ENCODE data around the gene GSC2. TPM values are rescaled to one million over a fixed set of nuclear protein-coding genes. Genes with fewer than 3 reads are reported as not detected.

GSC2 gene
- total and polyA plus RNA-seq, 2 of the 8 experiments (the other 6 are each of a cell fraction or from before 2014, with no cell fraction given), result 0.17 to 0.48 TPM

DNA sequence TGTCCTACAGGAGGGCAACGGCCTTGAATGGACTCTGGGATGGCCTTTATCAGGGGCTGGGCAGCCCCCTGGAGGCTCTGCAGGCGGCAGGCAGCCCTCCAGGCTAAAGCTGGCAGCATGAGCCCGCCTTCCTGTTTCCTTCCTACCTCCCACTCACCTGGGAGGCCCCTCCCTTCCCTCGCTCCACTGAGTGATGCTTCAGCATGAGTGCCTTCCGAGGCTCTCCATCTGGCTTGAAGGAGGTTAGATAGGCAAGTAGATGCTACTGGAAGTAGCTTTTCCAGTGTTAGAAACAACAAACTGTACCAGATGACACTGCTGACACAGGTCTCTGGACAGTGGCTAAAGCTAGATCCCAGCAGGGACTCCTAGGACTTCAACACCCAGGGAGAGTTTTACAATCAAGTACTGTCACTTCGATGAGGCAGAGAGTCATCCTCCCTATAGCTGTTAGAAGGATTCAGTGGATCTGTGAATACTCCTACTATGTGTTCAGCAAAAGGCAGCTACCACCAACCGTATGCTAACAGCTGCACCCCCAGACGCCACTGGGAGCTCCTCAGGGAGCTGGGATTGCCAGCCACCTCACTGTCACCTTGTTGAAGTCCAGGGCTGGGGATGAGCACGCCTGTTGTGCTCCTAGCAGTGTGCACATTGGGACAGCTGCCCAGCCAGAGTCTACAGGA is 32.5 kb upstream of the GSC2 start:
- peaks cover 0 to 6% (median 2%) of the 10 kb centered on the region in 4 experiments; a peak in 3 of 7 replicates for H3K4me1 ChIP-seq (replicated peaks in 1 of 4; ENCODE audit: control insufficient read depth in 3 of 4, insufficient read depth in 4 of 4, low read length in 3 of 4)
- no peak overlapping the region for H2BK15ac ChIP-seq (ENCODE audit: low read length)
- H3K14ac ChIP-seq (ENCODE audit: insufficient read length), result no peak overlapping the region
- H3K4me2 ChIP-seq (ENCODE audit: insufficient read depth in 1 of 2, low read depth in 2 of 2, low read length in 2 of 2), result no peak overlapping the region
- H2BK12ac ChIP-seq (ENCODE audit: low read depth, low read length), result no peak overlapping the region
- FAIRE-seq, result no peak
- H2AK5ac ChIP-seq (ENCODE audit: low read depth, low read length), result no peak overlapping the region
- no peak overlapping the region for H2AFZ ChIP-seq (ENCODE audit: low read length)
- no peak overlapping the region for H3K27ac ChIP-seq (ENCODE audit: low read depth, low read length)
- no peak overlapping the region for H3K9ac ChIP-seq (replicated peaks in 1 of 4; ENCODE audit: extremely low read depth in 1 of 4, low read depth in 3 of 4, low read length in 3 of 4)
- no peak overlapping the region for H2BK20ac ChIP-seq (ENCODE audit: low read length)
- peaks cover 5% of the 10 kb centered on the region; the same call in 1 of the 2 replicates for H3K23me2 ChIP-seq (ENCODE audit: low read depth, low read length)
- H3K36me3 ChIP-seq (ENCODE audit: control insufficient read depth in 2 of 4, insufficient read depth in 4 of 4, low read length in 3 of 4), result no peaks in the 10 kb centered on the region; a peak in 1 of 8 replicates
- H4K5ac ChIP-seq (ENCODE audit: insufficient read length, low read depth, low read length), result no peak overlapping the region
- CTCF ChIA-PET (ENCODE audit: partially characterized antibody), result interaction anchor here (0.6 to 1.5 kb wide), 3 partner anchors 8 to 159 kb away, joined by 3 to 6 read pairs (median 4); no protein-coding TSS in a partner anchor
- H4K20me1 ChIP-seq (replicated peaks in 1 of 2; ENCODE audit: control insufficient read depth in 1 of 2, insufficient read depth in 2 of 2, low read length in 2 of 2), result peaks cover 0 to 7% of the 10 kb centered on the region in 2 experiments
- WGBS, 2 experiments (ENCODE audit: extremely low coverage in 1 of 2, insufficient coverage in 1 of 2, insufficient read length in 1 of 2, insufficient replicate concordance in 2 of 2, low coverage in 1 of 2, low lambda C conversion rate in 2 of 2, missing lambda C conversion rate in 1 of 2), result 75% methylated on average over 9 of the region's 9 CpGs; no CpG with 5 or more reads in 1 of the 2 experiments
- no peak overlapping the region for H4K91ac ChIP-seq (replicated peaks; ENCODE audit: insufficient read length, low read length)
- H3K23ac ChIP-seq (ENCODE audit: insufficient read length), result no peak overlapping the region
- H3K79me2 ChIP-seq (ENCODE audit: control insufficient read depth in 1 of 2, insufficient read depth in 2 of 2, low read length in 2 of 2), result peaks cover 0 to 2% of the 10 kb centered on the region in 2 experiments; a peak in 1 of 4 replicates
- no peaks in the 10 kb centered on the region for H3K79me1 ChIP-seq (ENCODE audit: low read depth, low read length)
- H3K18ac ChIP-seq (ENCODE audit: extremely low read depth, low read length), result no peak overlapping the region
- H3K27me3 ChIP-seq (replicated peaks in 1 of 4; ENCODE audit: control insufficient read depth in 3 of 4, extremely low read depth in 1 of 4, insufficient read depth in 3 of 4, low read length in 3 of 4), result no peaks in the 10 kb centered on the region
- no peak overlapping the region for H3K56ac ChIP-seq (replicated peaks; ENCODE audit: insufficient read length, low read depth, low read length)
- no peak overlapping the region for H3K4me3 ChIP-seq (ENCODE audit: extremely low read depth in 1 of 4, insufficient read depth in 2 of 4, low read depth in 3 of 4, low read length in 4 of 4)
- H4K8ac ChIP-seq (ENCODE audit: extremely low read depth, insufficient read depth, low read length), result no peak overlapping the region
- POLR2A ChIA-PET (ENCODE audit: partially characterized antibody), result interaction anchor here (0.6 to 3.5 kb wide), 5 partner anchors 9 to 246 kb away, joined by 3 to 15 read pairs (median 4); no protein-coding TSS in a partner anchor
- H3K9me3 ChIP-seq (ENCODE audit: insufficient read depth in 2 of 2, low read depth in 1 of 2, low read length in 1 of 2), result no peaks in the 10 kb centered on the region
- H3K4ac ChIP-seq (replicated peaks; ENCODE audit: insufficient read length, low read depth, low read length), result no peak overlapping the region
- no peak for DNase-seq (ENCODE audit: low read depth in 1 of 2, low spot score in 2 of 2)
- H2BK120ac ChIP-seq (replicated peaks; ENCODE audit: low read depth, low read length), result no peak overlapping the region
- H2BK5ac ChIP-seq (ENCODE audit: low read depth, low read length), result no peak overlapping the region
- TF ChIP-seq CHD1 (IDR thresholded peaks at IDR 0.05; ENCODE audit: low read depth, low read length), result no peak
- no peak for TF ChIP-seq CTBP2 (IDR thresholded peaks at IDR 0.05; ENCODE audit: borderline replicate concordance, insufficient read depth, insufficient read length, low read length)
- no peak for TF ChIP-seq CHD2 (IDR thresholded peaks at IDR 0.05; ENCODE audit: low read length)
- no peak for TF ChIP-seq BRCA1 (IDR thresholded peaks at IDR 0.05; ENCODE audit: low read depth, low read length)
- no peak for TF ChIP-seq TCF12 (IDR thresholded peaks at IDR 0.05; ENCODE audit: low read depth, low read length)
- no peak for TF ChIP-seq KDM1A (IDR thresholded peaks at IDR 0.05; ENCODE audit: borderline replicate concordance, low read length)
- no peak for TF ChIP-seq SIX5 (IDR thresholded peaks at IDR 0.05; ENCODE audit: low read depth, low read length)
- TF ChIP-seq SIN3A (conservative IDR thresholded peaks at IDR 0.05 in 1 of 2, IDR thresholded peaks at IDR 0.05 in 1 of 2; ENCODE audit: low read depth in 1 of 2, low read length in 2 of 2), result no peak
- TF ChIP-seq SIRT6 (IDR thresholded peaks at IDR 0.05; ENCODE audit: low read length), result no peak
- no peak for TF ChIP-seq SUZ12 (IDR thresholded peaks at IDR 0.05; ENCODE audit: low read length)
- no peak for TF ChIP-seq TAF1 (IDR thresholded peaks at IDR 0.05; ENCODE audit: low read depth, low read length)
- TF ChIP-seq TBP (IDR thresholded peaks at IDR 0.05; ENCODE audit: low read depth, low read length), result no peak
- no peak for TF ChIP-seq EGR1 (IDR thresholded peaks at IDR 0.05; ENCODE audit: borderline replicate concordance, low read depth, low read length)
- TF ChIP-seq RXRA (IDR thresholded peaks at IDR 0.05; ENCODE audit: insufficient read depth, low read depth, low read length), result no peak

Measured in H1 (cell line).